Mesodermal cell (in vitro differentiated cells): ENCODE data around the gene SNX18.

Source experiments
- H3K27ac ChIP-seq: 2 replicates; pipeline ENCODE4 v1.7.0; 2013; ENCODE audit warnings: mild to moderate bottlenecking, low read depth, low read length, moderate library complexity; ENCODE audit not compliant: severe bottlenecking
- H3K36me3 ChIP-seq: 2 replicates; pipeline ENCODE4 v1.7.1; 2013; ENCODE audit warnings: mild to moderate bottlenecking, low read length, moderate library complexity; ENCODE audit not compliant: control insufficient read depth, insufficient read depth
- H3K4me1 ChIP-seq: one replicate; pipeline ENCODE4 v1.7.1; 2013; ENCODE audit warnings: mild to moderate bottlenecking, low read length; ENCODE audit not compliant: insufficient read depth, control insufficient read depth, poor library complexity, severe bottlenecking
- H3K4me3 ChIP-seq: 2 replicates; pipeline ENCODE4 v1.7.0; 2013; ENCODE audit warnings: low read length, control low read depth, mild to moderate bottlenecking; ENCODE audit not compliant: insufficient read depth, poor library complexity, severe bottlenecking; ENCODE audit errors: extremely low read depth
- H3K9me3 ChIP-seq: 2 replicates; pipeline ENCODE4 v1.7.1; 2013; ENCODE audit warnings: mild to moderate bottlenecking, low read length, moderate library complexity; ENCODE audit not compliant: control insufficient read depth
- WGBS, 2 experiments: methylation state at CpG; one replicate each; pipeline ENCODE4 v1.1.5; 2013; ENCODE audit warnings: missing lambda C conversion rate in 2 of 2; ENCODE audit not compliant: insufficient coverage in 2 of 2; 5-methylcytosine and 5-hydroxymethylcytosine counted together

Gene SNX18

DNA sequence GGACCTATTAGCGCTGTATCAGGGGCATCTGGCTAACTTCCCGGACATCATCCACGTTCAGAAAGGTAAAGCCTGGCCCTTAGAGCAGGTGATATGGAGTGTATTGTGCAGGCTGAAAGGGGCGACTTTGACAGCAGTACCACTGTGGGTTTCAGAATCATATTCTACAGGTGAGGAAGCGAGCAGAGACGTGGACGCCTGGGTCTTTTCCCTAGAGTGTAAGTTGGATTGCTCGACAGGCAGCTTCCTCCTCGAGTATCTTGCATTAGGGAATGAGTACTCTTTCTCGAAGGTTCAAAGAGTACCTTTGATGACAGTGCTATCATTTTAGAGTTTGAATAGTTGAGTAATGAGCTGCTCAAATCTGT lies 1.9 kb downstream of the SNX18 start:
- no peak overlapping the region for H3K27ac ChIP-seq
- H3K9me3 ChIP-seq = no peaks in the 10 kb centered on the region
- peaks cover 17% of the 10 kb centered on the region for H3K4me1 ChIP-seq
- peaks cover 30% of the 10 kb centered on the region for H3K36me3 ChIP-seq
- 93 to 94% methylated on average over 8 to 10 of the region's 10 CpGs for WGBS, 2 experiments
- peak overlapping the region; percentile 75 for H3K4me3 ChIP-seq

DNA sequence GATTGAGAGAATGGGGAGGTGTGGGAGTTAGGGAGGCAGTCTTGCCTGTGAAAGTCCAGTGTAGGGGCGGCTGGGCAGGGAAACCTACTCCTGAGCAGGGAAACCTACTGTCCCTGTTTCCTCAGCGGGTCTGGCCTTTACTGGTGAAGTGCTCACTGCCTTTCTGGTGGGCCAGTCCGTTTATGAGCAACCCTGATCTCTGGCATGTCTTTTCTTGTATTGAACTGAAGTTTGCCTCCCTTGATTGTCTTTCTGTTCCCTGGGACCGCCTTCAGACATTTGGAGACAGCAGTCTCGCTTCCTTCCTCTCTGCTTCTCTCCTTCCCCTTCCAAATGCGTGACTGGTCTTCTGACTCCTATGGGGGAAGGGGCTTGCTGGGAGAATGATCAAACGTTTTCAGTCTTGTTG lies 2.9 kb downstream of the SNX18 start:
- 5 to 13% methylated on average over 3 to 4 of the region's 7 CpGs for WGBS, 2 experiments
- H3K4me3 ChIP-seq = peak overlapping the region; percentile 75
- peak overlapping the region; percentile 78 for H3K27ac ChIP-seq
- peaks cover 30% of the 10 kb centered on the region for H3K36me3 ChIP-seq
- H3K9me3 ChIP-seq = no peaks in the 10 kb centered on the region
- peaks cover 17% of the 10 kb centered on the region for H3K4me1 ChIP-seq

DNA sequence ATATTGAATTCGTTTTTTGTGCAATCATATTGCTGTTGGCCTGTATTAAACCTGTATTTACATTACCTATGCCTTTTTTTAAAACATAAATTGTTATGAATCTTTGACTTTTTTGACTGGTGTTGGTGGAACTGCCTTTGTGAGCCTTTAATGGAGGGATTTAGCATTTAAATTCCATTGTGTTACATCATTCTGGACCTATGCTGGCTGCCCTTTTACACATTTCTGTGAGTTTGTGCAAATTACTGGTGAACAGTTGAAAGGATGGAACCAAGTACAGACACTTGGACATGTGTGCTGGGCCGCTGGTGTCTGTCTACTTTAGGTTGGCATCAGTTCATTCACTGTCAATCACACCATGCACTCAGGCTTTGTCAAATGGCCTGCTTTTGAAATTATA lies 3.4 kb downstream of the SNX18 start:
- WGBS, 2 experiments = no CpG with 5 or more reads among the region's 2 CpGs
- no peaks in the 10 kb centered on the region for H3K9me3 ChIP-seq
- H3K4me3 ChIP-seq = peak overlapping the region; percentile 75
- peaks cover 17% of the 10 kb centered on the region for H3K4me1 ChIP-seq
- H3K36me3 ChIP-seq = peaks cover 30% of the 10 kb centered on the region
- peak overlapping the region; percentile 78 for H3K27ac ChIP-seq

DNA sequence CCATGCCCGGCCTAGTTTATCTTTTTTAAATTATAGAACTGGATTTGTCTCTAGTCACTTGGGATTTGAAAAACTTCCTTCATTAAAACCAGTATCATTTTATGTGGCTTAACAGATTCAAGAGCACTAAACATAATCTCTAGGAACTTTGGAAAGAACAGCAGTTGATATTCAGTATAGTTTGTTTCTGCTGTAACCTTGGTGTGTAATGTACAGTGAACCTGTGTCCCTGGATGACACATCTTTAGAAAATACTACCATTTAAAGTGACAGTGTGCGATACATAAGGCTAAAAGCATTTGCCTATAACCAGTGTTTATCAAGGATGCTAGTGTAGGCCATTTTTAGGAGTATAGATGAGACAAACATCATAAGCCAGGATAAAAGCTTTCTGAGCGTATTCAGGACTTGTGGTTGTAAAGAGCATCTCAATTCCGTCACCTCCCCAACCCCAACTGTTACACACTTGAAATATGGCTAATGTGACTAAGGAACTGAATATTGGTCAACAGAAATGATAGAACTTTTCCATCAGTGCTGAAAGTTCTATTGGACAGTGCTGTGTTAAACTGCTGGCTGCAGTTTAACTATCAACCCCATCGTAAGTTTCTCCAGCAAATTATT lies 4.4 kb downstream of the SNX18 start:
- 86% methylated on average over 1 of the region's 5 CpGs; no CpG with 5 or more reads in 1 of the 2 experiments for WGBS, 2 experiments
- Histone ChIP-seq H3K27ac (no peak overlapping the region), H3K4me3 (no peak overlapping the region), H3K9me3 (no peaks in the 10 kb centered on the region), H3K36me3 (peaks cover 30% of the 10 kb centered on the region), H3K4me1 (peaks cover 17% of the 10 kb centered on the region)

DNA sequence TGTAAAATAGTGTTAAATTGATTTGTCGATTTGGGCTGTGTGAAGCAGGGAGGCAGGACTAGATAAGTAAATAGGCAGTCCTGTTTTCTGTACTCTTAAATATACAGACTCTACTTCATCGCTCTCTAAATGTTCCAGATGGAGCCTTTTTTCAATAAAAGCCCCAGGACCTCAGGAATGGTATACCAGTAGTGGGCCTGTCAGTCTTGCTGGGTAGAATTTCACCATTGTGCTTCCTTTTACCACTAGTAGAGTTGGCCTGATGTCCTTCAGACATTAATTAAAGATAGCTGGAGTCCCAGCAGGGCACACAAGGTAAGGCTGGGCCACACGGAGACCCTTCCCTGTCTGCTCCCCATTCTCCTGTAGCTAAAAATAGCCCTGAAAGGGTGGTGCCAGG lies 6.0 kb downstream of the SNX18 start:
- peaks cover 29% of the 10 kb centered on the region for H3K36me3 ChIP-seq
- H3K9me3 ChIP-seq = no peaks in the 10 kb centered on the region
- peaks cover 17% of the 10 kb centered on the region for H3K4me1 ChIP-seq
- H3K27ac ChIP-seq = no peak overlapping the region
- 100% methylated on average over 1 of the region's 3 CpGs; no CpG with 5 or more reads in 1 of the 2 experiments for WGBS, 2 experiments
- H3K4me3 ChIP-seq = no peak overlapping the region

DNA sequence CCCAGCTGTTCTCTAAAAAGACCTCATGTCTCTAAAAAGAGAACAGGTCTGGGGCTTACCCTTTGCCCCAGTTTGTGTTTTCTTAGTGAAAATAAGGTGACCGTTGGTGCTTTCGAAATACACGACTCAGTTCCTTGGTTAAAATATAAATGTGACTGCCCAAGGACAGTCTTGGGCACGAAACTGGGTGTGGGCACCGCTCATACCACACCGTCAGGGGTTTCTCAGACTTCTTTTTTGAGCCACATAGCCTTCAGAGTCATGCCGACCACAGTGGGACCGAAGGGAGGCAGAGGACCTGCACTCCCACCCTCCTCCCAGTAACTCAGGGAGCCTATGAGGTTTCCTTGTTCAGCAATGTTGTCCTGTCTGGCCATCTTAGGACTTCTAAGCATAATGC lies 6.5 kb downstream of the SNX18 start:
- Histone ChIP-seq H3K36me3 (peaks cover 24% of the 10 kb centered on the region), H3K27ac (no peak overlapping the region), H3K4me1 (peaks cover 13% of the 10 kb centered on the region), H3K4me3 (no peak overlapping the region), H3K9me3 (no peaks in the 10 kb centered on the region)
- WGBS, 2 experiments = 90 to 97% methylated on average over 7 to 8 of the region's 8 CpGs

DNA sequence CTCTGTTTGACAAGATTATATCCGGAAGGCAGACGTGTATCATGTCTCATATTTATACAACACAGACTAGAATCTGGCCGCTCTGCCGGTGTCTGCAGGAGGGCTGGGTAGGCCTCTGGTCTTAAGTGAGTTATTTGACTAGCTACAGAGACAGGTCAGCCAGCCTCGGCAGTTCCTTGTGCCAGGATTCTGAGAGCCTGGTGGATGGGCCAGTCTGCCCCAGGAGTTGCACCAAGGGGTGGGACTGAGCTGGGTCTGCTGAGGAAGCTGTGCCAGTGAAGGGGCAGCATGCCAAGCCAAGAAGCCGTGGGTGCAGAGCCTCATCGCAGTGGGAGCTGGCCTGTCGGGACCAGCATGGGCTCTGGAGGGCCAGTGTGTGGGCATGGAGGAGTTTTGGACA lies 7.1 kb downstream of the SNX18 start:
- Histone ChIP-seq H3K27ac (no peak overlapping the region), H3K36me3 (peaks cover 18% of the 10 kb centered on the region), H3K9me3 (no peaks in the 10 kb centered on the region), H3K4me3 (no peak overlapping the region), H3K4me1 (peaks cover 13% of the 10 kb centered on the region)
- 95 to 100% methylated on average over 3 to 6 of the region's 8 CpGs for WGBS, 2 experiments

DNA sequence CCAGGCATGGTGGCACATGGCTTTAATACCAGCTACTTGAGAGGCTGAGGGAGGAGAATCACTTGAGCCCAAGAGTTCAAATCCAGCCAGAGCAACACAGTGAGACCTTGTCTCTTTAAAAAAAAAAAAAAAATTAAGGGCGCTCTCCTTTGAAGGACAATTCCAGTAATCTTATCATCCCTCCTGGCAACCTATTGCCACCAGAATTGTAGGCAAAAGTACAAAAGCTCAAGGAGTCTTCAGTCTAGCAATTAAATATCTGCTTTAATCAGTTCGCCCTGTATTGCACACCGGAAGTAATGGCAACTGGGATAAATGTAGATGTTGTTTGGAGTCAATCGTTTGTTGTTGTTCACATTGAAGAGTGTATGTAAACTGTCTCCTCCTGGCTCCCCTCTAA lies 7.7 kb downstream of the SNX18 start:
- H3K9me3 ChIP-seq = no peaks in the 10 kb centered on the region
- peaks cover 13% of the 10 kb centered on the region for H3K4me1 ChIP-seq
- no peak overlapping the region for H3K4me3 ChIP-seq
- H3K27ac ChIP-seq = no peak overlapping the region
- WGBS, 2 experiments = 100% methylated on average over 1 to 4 of the region's 4 CpGs
- peaks cover 18% of the 10 kb centered on the region for H3K36me3 ChIP-seq

DNA sequence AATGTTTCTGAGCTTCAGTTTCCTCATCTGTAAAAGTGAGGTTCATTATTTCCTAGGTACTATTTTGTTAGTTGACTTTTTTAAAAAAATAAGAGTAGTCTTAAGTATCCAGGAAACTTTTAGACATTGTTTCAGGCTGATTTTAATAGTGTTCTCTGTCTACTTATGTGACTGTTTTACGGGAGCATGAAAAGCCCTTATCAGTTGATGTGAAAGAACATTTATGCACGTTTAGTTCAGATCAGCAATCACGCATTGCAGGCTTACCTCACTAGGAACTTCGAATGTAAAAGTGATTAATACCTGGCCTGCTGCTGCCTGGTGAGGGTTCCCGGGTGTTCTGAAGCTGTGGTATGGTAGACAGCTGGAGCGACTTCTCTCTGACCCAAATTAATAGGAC lies 8.1 kb downstream of the SNX18 start:
- H3K4me1 ChIP-seq = peaks cover 13% of the 10 kb centered on the region
- H3K36me3 ChIP-seq = peaks cover 18% of the 10 kb centered on the region
- no peak overlapping the region for H3K4me3 ChIP-seq
- no peaks in the 10 kb centered on the region for H3K9me3 ChIP-seq
- 66 to 77% methylated on average over 4 to 5 of the region's 6 CpGs for WGBS, 2 experiments
- H3K27ac ChIP-seq = no peak overlapping the region

DNA sequence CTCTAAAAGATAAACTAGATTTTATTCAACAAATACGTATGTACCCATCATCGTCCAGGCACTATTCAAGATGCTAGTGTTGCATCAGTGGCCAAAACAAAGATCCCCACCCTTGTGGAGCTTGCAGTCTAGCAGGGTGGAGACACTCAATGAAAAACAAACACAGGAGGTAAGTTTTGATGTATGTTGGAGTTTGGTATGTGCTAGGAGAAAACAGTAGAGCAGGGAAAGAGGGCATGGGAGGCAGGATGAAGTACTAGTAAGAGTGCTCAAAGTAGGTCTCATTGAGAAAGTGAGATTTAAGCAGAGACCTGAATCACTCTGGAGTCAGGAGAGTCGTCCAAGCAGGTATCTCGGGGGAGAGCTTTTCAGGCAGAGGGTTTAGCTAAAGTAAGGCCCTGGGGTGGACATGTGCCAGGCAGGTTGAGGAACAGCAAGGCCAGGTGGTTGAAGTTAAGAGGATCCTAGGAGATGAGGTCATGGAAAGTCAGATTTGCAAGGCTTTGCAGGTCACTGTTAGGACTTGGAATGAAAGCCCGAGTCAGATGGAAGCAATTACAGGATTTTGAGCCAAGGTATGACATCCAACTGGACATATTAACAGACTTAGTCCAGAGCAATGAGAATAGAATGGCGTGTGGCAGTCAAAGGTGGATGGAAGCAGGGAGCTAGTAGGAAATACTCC lies 9.2 kb downstream of the SNX18 start:
- no peak overlapping the region for H3K4me3 ChIP-seq
- H3K9me3 ChIP-seq = no peaks in the 10 kb centered on the region
- peaks cover 13% of the 10 kb centered on the region for H3K4me1 ChIP-seq
- WGBS, 2 experiments = 94 to 98% methylated on average over 4 to 6 of the region's 6 CpGs
- peaks cover 15% of the 10 kb centered on the region for H3K36me3 ChIP-seq
- no peak overlapping the region for H3K27ac ChIP-seq

DNA sequence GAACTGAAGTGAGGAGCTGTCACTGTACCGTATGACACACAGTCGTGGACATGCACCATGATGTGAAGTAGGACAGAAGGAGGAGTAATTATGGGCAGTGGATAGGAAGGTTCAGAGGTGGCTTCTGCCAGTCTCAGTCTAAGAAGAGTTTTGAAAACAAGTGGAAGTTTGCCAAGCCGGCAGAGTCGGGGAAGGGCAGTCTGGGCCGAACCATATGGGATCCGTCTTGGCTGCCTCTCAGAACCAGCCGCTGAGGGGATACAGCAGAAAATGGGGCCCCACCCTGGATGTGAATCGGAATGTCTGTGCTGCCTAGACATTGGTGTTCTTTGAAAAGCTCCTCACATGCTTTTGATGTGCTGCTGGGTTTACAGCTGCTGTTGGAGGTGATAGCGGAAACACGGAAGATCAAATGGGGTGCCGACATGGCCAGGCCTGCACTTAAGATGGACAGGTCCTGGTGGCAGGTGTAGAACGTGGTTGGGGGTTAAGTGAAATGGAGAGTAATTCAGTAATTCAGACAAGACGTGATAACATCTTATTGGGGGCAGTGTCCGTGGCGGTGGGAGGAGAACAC lies 11.2 kb downstream of the SNX18 start:
- H3K9me3 ChIP-seq = no peaks in the 10 kb centered on the region
- no peak overlapping the region for H3K27ac ChIP-seq
- H3K36me3 ChIP-seq = peaks cover 7% of the 10 kb centered on the region
- WGBS, 2 experiments = 95 to 98% methylated on average over 15 of the region's 15 CpGs
- no peak overlapping the region for H3K4me3 ChIP-seq
- H3K4me1 ChIP-seq = peaks cover 12% of the 10 kb centered on the region
